ENCODE data around the gene MAP4K4.

MAP4K4 gene

GRCh38 chr2:101942851-101943250 lies 245.3 kb downstream of the MAP4K4 start:
- no peak for DNase-seq

Measured in CD4-positive, alpha-beta T cell treated with Interleukin-10 for 1 hour (primary cell).